Keratinocyte (primary cell): Measurements from ENCODE around the gene ABHD6. TPM values are rescaled to one million over a fixed set of nuclear protein-coding genes. Genes with fewer than 3 reads are reported as not detected.

Experiments used
- DNase-seq: peaks from one replicate; pipeline ENCODE4 v3.0.0-alpha.2; 2011; ENCODE audit warnings: low read depth, missing footprints, low spot score
- FAIRE-seq: peaks from 2 replicates; lab custom pipeline; 2011; peaks lifted over from hg19 to GRCh38; lab: Jason Lieb, UNC
- H2AFZ ChIP-seq: 2 replicates; pipeline ENCODE4 v1.6.0; 2012; ENCODE audit warnings: low read length, control low read depth, inconsistent platforms; ENCODE audit not compliant: control insufficient read depth
- H3K27ac ChIP-seq: 2 replicates; pipeline ENCODE4 v1.5.1; 2011; ENCODE audit warnings: low read length; ENCODE audit not compliant: control insufficient read depth, insufficient read depth
- H3K27me3 ChIP-seq: 3 replicates; pipeline ENCODE4 v1.6.0; 2011; ENCODE audit warnings: low read length; ENCODE audit not compliant: control insufficient read depth, insufficient read depth; ENCODE audit errors: extremely low read depth
- H3K36me3 ChIP-seq, 2 experiments: 2 replicates in 1 of 2; 3 replicates in 1 of 2; pipeline ENCODE4 v1.5.1; 2011; ENCODE audit warnings: low read length in 2 of 2, mild to moderate bottlenecking in 1 of 2; ENCODE audit not compliant: control insufficient read depth in 2 of 2, insufficient read depth in 2 of 2; ENCODE audit errors: extremely low read depth in 1 of 2
- H3K4me1 ChIP-seq: 3 replicates; pipeline ENCODE4 v1.5.1; 2011; ENCODE audit warnings: low read length; ENCODE audit not compliant: control insufficient read depth, insufficient read depth; ENCODE audit errors: extremely low read depth
- H3K4me2 ChIP-seq: 3 replicates; pipeline ENCODE4 v1.6.0; 2011; ENCODE audit warnings: low read depth, low read length; ENCODE audit not compliant: control insufficient read depth, insufficient read depth; ENCODE audit errors: extremely low read depth
- H3K4me3 ChIP-seq, 3 experiments: fragments of 200-600 bp in 1 of 3; sonication (generic) in 1 of 3; 2 replicates in 2 of 3; 3 replicates in 1 of 3; pipeline ENCODE4 v1.5.1; 2011 to 2016; ENCODE audit warnings: low read length in 3 of 3, mild to moderate bottlenecking in 3 of 3, control low read depth in 2 of 3, inconsistent platforms in 1 of 3, low read depth in 1 of 3, mixed read lengths in 1 of 3, mixed run types in 1 of 3, moderate library complexity in 1 of 3; ENCODE audit not compliant: control insufficient read depth in 2 of 3, insufficient read depth in 2 of 3; ENCODE audit errors: extremely low read depth in 1 of 3
- H3K79me2 ChIP-seq: 2 replicates; pipeline ENCODE4 v1.6.0; 2012; ENCODE audit warnings: low read length; ENCODE audit not compliant: control insufficient read depth, insufficient read depth
- H3K9ac ChIP-seq: 3 replicates; pipeline ENCODE4 v1.6.0; 2011; ENCODE audit warnings: low read length; ENCODE audit not compliant: control insufficient read depth, insufficient read depth; ENCODE audit errors: extremely low read depth
- H3K9me1 ChIP-seq: 3 replicates; pipeline ENCODE4 v1.6.0; 2011; ENCODE audit warnings: low read length; ENCODE audit not compliant: control insufficient read depth, insufficient read depth; ENCODE audit errors: extremely low read depth
- H3K9me3 ChIP-seq: 2 replicates; pipeline ENCODE4 v1.5.1; 2012; ENCODE audit warnings: low read depth, low read length; ENCODE audit not compliant: control insufficient read depth
- H4K20me1 ChIP-seq: 3 replicates; pipeline ENCODE4 v1.6.0; 2011; ENCODE audit warnings: low read length; ENCODE audit not compliant: control insufficient read depth, insufficient read depth; ENCODE audit errors: extremely low read depth
- CTCF ChIP-seq, 3 experiments: IDR thresholded peaks in 1 of 3; conservative IDR thresholded peaks in 1 of 3; optimal IDR thresholded peaks in 1 of 3; 2 replicates in 2 of 3; 3 replicates in 1 of 3; pipeline versions ENCODE3 to v1.5.1; 2011; ENCODE audit warnings: low read length in 3 of 3, mild to moderate bottlenecking in 3 of 3, moderate library complexity in 2 of 3, control low read depth in 1 of 3, inconsistent platforms in 1 of 3; ENCODE audit not compliant: insufficient read depth in 2 of 3; ENCODE audit errors: extremely low read depth in 1 of 3
- EZH2 ChIP-seq: IDR thresholded peaks from one replicate; pipeline ENCODE4 v1.6.1; 2012; ENCODE audit warnings: inconsistent platforms, mild to moderate bottlenecking, low read length, moderate library complexity
- dilution Hi-C: fragments of 300-500 bp; cut with MboI; formaldehyde crosslinking; loops from one replicate; pipeline ENCODE4 v1.7.0; 2020; ENCODE audit warnings: low sequenced_read_pairs; ENCODE audit not compliant: extremely low pct_ligation_motif_present
- polyA plus RNA-seq, 5 experiments: library from polyadenylated mRNA; depleted of rRNA in 3 of 5; stranded (reverse) in 3 of 5; stranded (forward) in 1 of 5; unstranded in 1 of 5; fragments of >200 nt; gene quantifications; 1 replicate in 1 of 5; 2 replicates in 3 of 5; 3 replicates in 1 of 5; pipeline versions ENCODE4 v1.2.1 to v1.2.3, GENCODE V29; 2011 to 2012; ENCODE audit warnings: missing spikeins in 2 of 5, low read depth in 1 of 5, low replicate concordance in 1 of 5

Gene ABHD6
- polyA plus RNA-seq, 1 donor (not counting 4 experiments of a cell fraction or from before 2014, with no cell fraction given): 15.2 TPM

- no peak for DNase-seq
- peaks cover 27% of the 10 kb centered on the region for H3K4me1 ChIP-seq
- no peak overlapping the region for H2AFZ ChIP-seq
- H4K20me1 ChIP-seq: no peaks in the 10 kb centered on the region
- H3K9me1 ChIP-seq: no peaks in the 10 kb centered on the region
- no peaks in the 10 kb centered on the region for H3K79me2 ChIP-seq
- TF ChIP-seq EZH2: no peak
- TF ChIP-seq CTCF (optimal IDR thresholded peaks at IDR 0.05 in 1 of 3, IDR thresholded peaks at IDR 0.05 in 1 of 3, conservative IDR thresholded peaks at IDR 0.05 in 1 of 3; ENCODE audit: extremely low read depth in 1 of 3, insufficient read depth in 2 of 3, low read length in 3 of 3): no peak
- no peaks in the 10 kb centered on the region for H3K27me3 ChIP-seq
- H3K9me3 ChIP-seq: no peaks in the 10 kb centered on the region
- dilution Hi-C loops: no loop called here
- H3K4me3 ChIP-seq: no peak overlapping the region
- peak overlapping the region; percentile 25 for H3K4me2 ChIP-seq
- H3K9ac ChIP-seq: no peak overlapping the region
- H3K27ac ChIP-seq: peak overlapping the region; percentile 35
- H3K36me3 ChIP-seq: no peaks in the 10 kb centered on the region
- peak; percentile 73 for FAIRE-seq
These were observed 31.1 kb upstream of the ABHD6 start for GRCh38 chr3:58206406-58207011.

GRCh38 chr3:58207954-58208353 lies 29.6 kb upstream of the ABHD6 start:
- no peaks in the 10 kb centered on the region for H3K79me2 ChIP-seq
- no peaks in the 10 kb centered on the region for H3K9me1 ChIP-seq
- H2AFZ ChIP-seq: no peak overlapping the region
- TF ChIP-seq CTCF (optimal IDR thresholded peaks at IDR 0.05 in 1 of 3, IDR thresholded peaks at IDR 0.05 in 1 of 3, conservative IDR thresholded peaks at IDR 0.05 in 1 of 3; ENCODE audit: extremely low read depth in 1 of 3, insufficient read depth in 2 of 3, low read length in 3 of 3) (no peak), EZH2 (no peak)
- H3K9me3 ChIP-seq: no peaks in the 10 kb centered on the region
- H3K4me2 ChIP-seq: no peak overlapping the region
- no peaks in the 10 kb centered on the region for H3K27me3 ChIP-seq
- no peak overlapping the region for H3K4me3 ChIP-seq
- dilution Hi-C loops: no loop called here
- no peak overlapping the region for H3K27ac ChIP-seq
- no peaks in the 10 kb centered on the region for H3K36me3 ChIP-seq
- H3K4me1 ChIP-seq: peaks cover 27% of the 10 kb centered on the region
- no peaks in the 10 kb centered on the region for H4K20me1 ChIP-seq
- no peak overlapping the region for H3K9ac ChIP-seq
- FAIRE-seq (no peak), DNase-seq (no peak)
